HepG2 (cell line): ENCODE measurements around the gene ASGR1. TPM values are rescaled to one million over a fixed set of nuclear protein-coding genes. Genes with fewer than 3 reads are reported as not detected.

ENCODE experiments used
- ARNT ChIP-seq: fragments of 450-650 bp; IDR thresholded peaks from 2 replicates; pipeline ENCODE4 v1.6.1; 2017
- CHD2 ChIP-seq: IDR thresholded peaks from 2 replicates; pipeline ENCODE4 v1.6.1; 2011; ENCODE audit warnings: low read depth, low read length, improper control_type of control experiment
- HHEX ChIP-seq: IDR thresholded peaks from 2 replicates; pipeline ENCODE4 v1.6.1; 2016; ENCODE audit warnings: control low read depth
- HIVEP1 ChIP-seq: sonication (generic); formaldehyde crosslinking; IDR thresholded peaks from 2 replicates; pipeline ENCODE4 v1.4.0; 2020; ENCODE audit warnings: mild to moderate bottlenecking, missing genetic modification reagents
- KAT2B ChIP-seq: fragments of 150-350 bp; IDR thresholded peaks from 2 replicates; pipeline ENCODE4 v1.6.1; 2014; ENCODE audit warnings: low read depth, low read length, borderline replicate concordance
- KDM5A ChIP-seq: fragments of 200-600 bp; sonication (generic); IDR thresholded peaks from 2 replicates; pipeline ENCODE4 v1.7.0; 2018; ENCODE audit warnings: antibody characterized with exemption, mild to moderate bottlenecking, low read length, borderline replicate concordance
- MEIS1 ChIP-seq: sonication (generic); formaldehyde crosslinking; IDR thresholded peaks from 2 replicates; pipeline ENCODE4 v1.9.0; 2021; ENCODE audit warnings: mild to moderate bottlenecking, missing genetic modification reagents, moderate library complexity, borderline replicate concordance
- NR2F6 ChIP-seq, 2 experiments: IDR thresholded peaks; 2 replicates each; pipeline ENCODE4 v1.6.1; 2016; ENCODE audit warnings: antibody characterized with exemption in 1 of 2, mild to moderate bottlenecking in 1 of 2
- SAP130 ChIP-seq: IDR thresholded peaks from 2 replicates; pipeline ENCODE4 v1.6.1; 2016; ENCODE audit warnings: low read depth
- SIX4 ChIP-seq: sonication (generic); formaldehyde crosslinking; IDR thresholded peaks from 2 replicates; pipeline ENCODE4 v1.4.0; 2020; ENCODE audit warnings: missing genetic modification reagents
- SOX13 ChIP-seq, 3 experiments: fragments of 450-650 bp in 1 of 3; sonication (generic) in 1 of 3; formaldehyde crosslinking in 1 of 3; IDR thresholded peaks in 2 of 3; conservative IDR thresholded peaks in 1 of 3; 2 replicates each; pipeline versions ENCODE4 v1.5.0 to v1.6.1; 2016 to 2020; ENCODE audit warnings: antibody characterized with exemption in 1 of 3, mild to moderate bottlenecking in 1 of 3, missing compliant biosample characterization in 1 of 3, missing genetic modification reagents in 1 of 3, moderate library complexity in 1 of 3
- TCF7 ChIP-seq: sonication (generic); IDR thresholded peaks from 2 replicates; pipeline ENCODE4 v1.6.1; 2016; ENCODE audit warnings: antibody characterized with exemption, low read depth
- ZNF292 ChIP-seq: sonication (generic); formaldehyde crosslinking; IDR thresholded peaks from 2 replicates; pipeline ENCODE4 v1.8.1; 2022; ENCODE audit warnings: mild to moderate bottlenecking, low read depth, missing genetic modification reagents, borderline replicate concordance
- ZNF33A ChIP-seq: sonication (generic); formaldehyde crosslinking; IDR thresholded peaks from 2 replicates; pipeline ENCODE4 v1.5.1; 2020; ENCODE audit warnings: missing genetic modification reagents, mild to moderate bottlenecking, moderate library complexity, borderline replicate concordance
- ZNF720 ChIP-seq: sonication (generic); formaldehyde crosslinking; IDR thresholded peaks from 2 replicates; pipeline ENCODE4 v1.4.0; 2020; ENCODE audit warnings: missing genetic modification reagents
- polyA plus RNA-seq, 8 experiments: library from polyadenylated mRNA; depleted of rRNA in 3 of 8; stranded (reverse) in 7 of 8; unstranded in 1 of 8; fragments of >200 nt; fragmentation: Illumina TruSeq in 4 of 8; extraction: Trizol in 4 of 8; gene quantifications; 2 replicates each; pipeline versions ENCODE4 v1.2.1 to v1.2.3, GENCODE V29; 2011 to 2016; ENCODE audit warnings: low read depth in 4 of 8, missing spikeins in 1 of 8, mixed read lengths in 1 of 8; ENCODE audit not compliant: insufficient read depth in 1 of 8
- total RNA-seq, 5 experiments: library from RNA; depleted of rRNA; stranded (reverse); fragments of >200 nt; fragmentation: Illumina TruSeq; extraction: Trizol; gene quantifications; 2 replicates each; pipeline ENCODE4 v1.2.3, GENCODE V29; 2016; ENCODE audit warnings: low read depth in 1 of 5
- TF ChIP-seq, protein P1 (sequence below): sonication (generic); formaldehyde crosslinking; IDR thresholded peaks from 2 replicates; pipeline ENCODE4 v1.8.1; 2022; ENCODE audit warnings: low read depth, mild to moderate bottlenecking, missing genetic modification reagents
- TF ChIP-seq, protein P2 (sequence below), 2 experiments: sonication (generic) in 1 of 2; formaldehyde crosslinking in 1 of 2; IDR thresholded peaks; 2 replicates each; pipeline versions ENCODE4 v1.6.1 to v1.9.0; 2014 to 2022; ENCODE audit warnings: antibody characterized with exemption in 1 of 2, borderline replicate concordance in 1 of 2, inconsistent platforms in 1 of 2, low read depth in 1 of 2, missing genetic modification reagents in 1 of 2
- TF ChIP-seq, protein P3 (sequence below): sonication (generic); formaldehyde crosslinking; IDR thresholded peaks from 2 replicates; pipeline ENCODE4 v1.4.0; 2020; ENCODE audit warnings: missing genetic modification reagents, low read depth, mild to moderate bottlenecking, borderline replicate concordance

ASGR1 gene
- total and polyA plus RNA-seq, 2 of the 13 experiments (the other 11 are each of a cell fraction or from before 2014, with no cell fraction given) = 353 to 796 TPM

- TF ChIP-seq, protein P1, sequence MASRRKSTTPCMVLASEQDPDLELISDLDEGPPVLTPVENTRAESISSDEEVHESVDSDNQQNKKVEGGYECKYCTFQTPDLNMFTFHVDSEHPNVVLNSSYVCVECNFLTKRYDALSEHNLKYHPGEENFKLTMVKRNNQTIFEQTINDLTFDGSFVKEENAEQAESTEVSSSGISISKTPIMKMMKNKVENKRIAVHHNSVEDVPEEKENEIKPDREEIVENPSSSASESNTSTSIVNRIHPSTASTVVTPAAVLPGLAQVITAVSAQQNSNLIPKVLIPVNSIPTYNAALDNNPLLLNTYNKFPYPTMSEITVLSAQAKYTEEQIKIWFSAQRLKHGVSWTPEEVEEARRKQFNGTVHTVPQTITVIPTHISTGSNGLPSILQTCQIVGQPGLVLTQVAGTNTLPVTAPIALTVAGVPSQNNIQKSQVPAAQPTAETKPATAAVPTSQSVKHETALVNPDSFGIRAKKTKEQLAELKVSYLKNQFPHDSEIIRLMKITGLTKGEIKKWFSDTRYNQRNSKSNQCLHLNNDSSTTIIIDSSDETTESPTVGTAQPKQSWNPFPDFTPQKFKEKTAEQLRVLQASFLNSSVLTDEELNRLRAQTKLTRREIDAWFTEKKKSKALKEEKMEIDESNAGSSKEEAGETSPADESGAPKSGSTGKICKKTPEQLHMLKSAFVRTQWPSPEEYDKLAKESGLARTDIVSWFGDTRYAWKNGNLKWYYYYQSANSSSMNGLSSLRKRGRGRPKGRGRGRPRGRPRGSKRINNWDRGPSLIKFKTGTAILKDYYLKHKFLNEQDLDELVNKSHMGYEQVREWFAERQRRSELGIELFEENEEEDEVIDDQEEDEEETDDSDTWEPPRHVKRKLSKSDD = no peak
- TF ChIP-seq ZNF720 (CRISPR knock-in tag) = no peak
- TF ChIP-seq, protein P2, sequence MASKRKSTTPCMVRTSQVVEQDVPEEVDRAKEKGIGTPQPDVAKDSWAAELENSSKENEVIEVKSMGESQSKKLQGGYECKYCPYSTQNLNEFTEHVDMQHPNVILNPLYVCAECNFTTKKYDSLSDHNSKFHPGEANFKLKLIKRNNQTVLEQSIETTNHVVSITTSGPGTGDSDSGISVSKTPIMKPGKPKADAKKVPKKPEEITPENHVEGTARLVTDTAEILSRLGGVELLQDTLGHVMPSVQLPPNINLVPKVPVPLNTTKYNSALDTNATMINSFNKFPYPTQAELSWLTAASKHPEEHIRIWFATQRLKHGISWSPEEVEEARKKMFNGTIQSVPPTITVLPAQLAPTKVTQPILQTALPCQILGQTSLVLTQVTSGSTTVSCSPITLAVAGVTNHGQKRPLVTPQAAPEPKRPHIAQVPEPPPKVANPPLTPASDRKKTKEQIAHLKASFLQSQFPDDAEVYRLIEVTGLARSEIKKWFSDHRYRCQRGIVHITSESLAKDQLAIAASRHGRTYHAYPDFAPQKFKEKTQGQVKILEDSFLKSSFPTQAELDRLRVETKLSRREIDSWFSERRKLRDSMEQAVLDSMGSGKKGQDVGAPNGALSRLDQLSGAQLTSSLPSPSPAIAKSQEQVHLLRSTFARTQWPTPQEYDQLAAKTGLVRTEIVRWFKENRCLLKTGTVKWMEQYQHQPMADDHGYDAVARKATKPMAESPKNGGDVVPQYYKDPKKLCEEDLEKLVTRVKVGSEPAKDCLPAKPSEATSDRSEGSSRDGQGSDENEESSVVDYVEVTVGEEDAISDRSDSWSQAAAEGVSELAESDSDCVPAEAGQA (IDR thresholded peaks at IDR 0.05; ENCODE audit: low read depth) = no peak
- TF ChIP-seq, protein P2 (CRISPR knock-in tag; IDR thresholded peaks at IDR 0.05; ENCODE audit: borderline replicate concordance) = no peak
- peak; percentile 98 for TF ChIP-seq NR2F6 (IDR thresholded peaks at IDR 0.05)
- TF ChIP-seq NR2F6 (CRISPR knock-in tag; IDR thresholded peaks at IDR 0.05) = peak; percentile 97
- no peak for TF ChIP-seq SIX4
- TF ChIP-seq KAT2B = no peak
- TF ChIP-seq SAP130 (CRISPR knock-in tag) = peak; percentile 49
- TF ChIP-seq HIVEP1 (CRISPR knock-in tag) = no peak
- TF ChIP-seq TCF7 = 0 out of 2 replicates have a peak, but pooled peaks have one; percentile 39
- TF ChIP-seq ARNT = no peak
- 0 out of 2 replicates have a peak, but pooled peaks have one; percentile 14 for TF ChIP-seq HHEX
- no peak for TF ChIP-seq KDM5A
- TF ChIP-seq, protein P3, sequence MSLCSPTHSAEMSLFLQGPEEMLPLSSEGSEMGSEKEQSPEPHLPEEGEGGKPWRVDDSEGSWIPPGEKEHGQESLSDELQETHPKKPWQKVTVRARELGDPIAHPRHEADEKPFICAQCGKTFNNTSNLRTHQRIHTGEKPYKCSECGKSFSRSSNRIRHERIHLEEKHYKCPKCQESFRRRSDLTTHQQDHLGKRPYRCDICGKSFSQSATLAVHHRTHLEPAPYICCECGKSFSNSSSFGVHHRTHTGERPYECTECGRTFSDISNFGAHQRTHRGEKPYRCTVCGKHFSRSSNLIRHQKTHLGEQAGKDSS (CRISPR knock-in tag) = no peak
- TF ChIP-seq ZNF33A = no peak
- TF ChIP-seq SOX13 (IDR thresholded peaks at IDR 0.05) = peak; percentile 86
- TF ChIP-seq SOX13 (CRISPR knock-in tag; conservative IDR thresholded peaks at IDR 0.05 in 1 of 2, IDR thresholded peaks at IDR 0.05 in 1 of 2) = peak in 1 of 2 experiments; percentile 88; a peak in 2 of 4 replicates
- TF ChIP-seq MEIS1 (CRISPR knock-in tag) = peak; percentile 57; the same call in 1 of the 2 replicates
- TF ChIP-seq CHD2 = no peak
- TF ChIP-seq ZNF292 = peak; percentile 72; the same call in 1 of the 2 replicates
Observed at GRCh38 chr17:7132511-7133094, 46.6 kb downstream of the ASGR1 start (continued).
